ENCODE measurements around the gene IL12RB2.

DNA sequence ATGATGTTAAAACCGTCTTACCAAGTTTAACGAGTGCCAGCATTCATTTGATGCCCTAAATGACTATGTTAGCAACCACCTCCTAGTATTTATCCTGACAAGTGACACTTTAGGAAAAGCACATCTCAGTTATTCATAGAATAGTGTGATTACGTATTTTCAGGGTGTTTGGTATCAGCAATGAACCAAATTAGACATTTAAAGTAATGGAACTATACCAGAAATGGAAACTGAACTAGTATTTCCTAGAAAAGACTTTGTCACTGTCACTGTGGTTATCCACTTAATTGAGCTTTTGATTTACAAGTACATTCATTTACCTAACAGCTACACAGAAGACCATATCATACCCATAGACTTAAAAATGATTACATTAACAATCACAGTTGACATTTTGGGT is 3.6 kb upstream of the IL12RB2 start:
- TF ChIP-seq, protein P1, sequence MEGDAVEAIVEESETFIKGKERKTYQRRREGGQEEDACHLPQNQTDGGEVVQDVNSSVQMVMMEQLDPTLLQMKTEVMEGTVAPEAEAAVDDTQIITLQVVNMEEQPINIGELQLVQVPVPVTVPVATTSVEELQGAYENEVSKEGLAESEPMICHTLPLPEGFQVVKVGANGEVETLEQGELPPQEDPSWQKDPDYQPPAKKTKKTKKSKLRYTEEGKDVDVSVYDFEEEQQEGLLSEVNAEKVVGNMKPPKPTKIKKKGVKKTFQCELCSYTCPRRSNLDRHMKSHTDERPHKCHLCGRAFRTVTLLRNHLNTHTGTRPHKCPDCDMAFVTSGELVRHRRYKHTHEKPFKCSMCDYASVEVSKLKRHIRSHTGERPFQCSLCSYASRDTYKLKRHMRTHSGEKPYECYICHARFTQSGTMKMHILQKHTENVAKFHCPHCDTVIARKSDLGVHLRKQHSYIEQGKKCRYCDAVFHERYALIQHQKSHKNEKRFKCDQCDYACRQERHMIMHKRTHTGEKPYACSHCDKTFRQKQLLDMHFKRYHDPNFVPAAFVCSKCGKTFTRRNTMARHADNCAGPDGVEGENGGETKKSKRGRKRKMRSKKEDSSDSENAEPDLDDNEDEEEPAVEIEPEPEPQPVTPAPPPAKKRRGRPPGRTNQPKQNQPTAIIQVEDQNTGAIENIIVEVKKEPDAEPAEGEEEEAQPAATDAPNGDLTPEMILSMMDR (IDR thresholded peaks at IDR 0.05): no peak
- TF ChIP-seq POLR2A (IDR thresholded peaks at IDR 0.05): no peak

Data from uterus (tissue), 2 donors.